NCI-H2081 (cell line): ENCODE measurements around the gene NPC1L1.

ENCODE experiments used
- DNase-seq, 2 experiments: peaks; one replicate each; lab custom pipeline; 2025; lab: John Stamatoyannopoulos, UW

NPC1L1 gene

DNA sequence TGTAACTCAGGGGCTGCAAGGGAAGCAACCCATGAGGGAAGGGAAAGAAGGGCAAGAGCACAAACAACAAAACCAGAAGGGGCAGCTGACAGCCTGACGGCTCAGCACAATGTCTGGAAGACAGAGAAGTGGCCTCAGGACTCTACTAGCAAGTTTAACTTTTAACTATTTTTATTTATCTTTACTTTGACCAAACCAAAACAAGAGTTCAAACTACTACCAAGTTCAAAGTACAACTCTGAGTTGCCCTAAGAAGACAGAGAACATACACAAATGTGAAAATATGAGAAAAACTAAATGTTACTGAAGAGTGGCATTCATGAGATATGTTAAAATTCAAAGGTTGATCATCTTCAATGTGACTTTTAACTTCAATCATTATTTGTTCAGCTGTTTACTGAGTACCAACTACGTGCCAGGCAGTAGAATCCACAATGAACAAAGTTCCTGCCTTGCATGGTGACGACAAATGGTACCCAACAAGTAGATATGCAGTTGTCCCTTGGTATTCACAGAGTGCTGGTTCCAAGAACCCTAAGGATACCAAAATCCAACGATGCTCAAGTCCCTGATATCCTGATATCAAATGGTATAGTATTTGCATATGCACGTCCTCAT lies 70.4 kb downstream of the NPC1L1 start:
- DNase-seq, result no peak

DNA sequence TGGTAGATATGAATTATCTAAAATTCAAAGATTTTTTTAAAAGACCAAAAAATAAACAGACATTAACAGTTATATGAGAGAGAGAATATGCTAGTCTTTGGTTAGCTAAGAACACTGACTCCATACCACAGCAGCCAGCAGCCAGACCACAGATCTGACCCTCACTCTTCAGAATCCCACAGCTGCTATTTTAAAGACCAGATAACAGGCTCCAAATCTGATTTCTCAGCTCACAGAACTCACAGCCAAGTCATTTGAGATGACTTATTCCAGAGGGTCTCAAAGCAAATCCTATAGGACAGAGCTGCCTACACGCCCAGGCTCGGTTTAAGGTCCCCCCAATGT lies 71.0 kb downstream of the NPC1L1 start:
- DNase-seq, result no peak

DNA sequence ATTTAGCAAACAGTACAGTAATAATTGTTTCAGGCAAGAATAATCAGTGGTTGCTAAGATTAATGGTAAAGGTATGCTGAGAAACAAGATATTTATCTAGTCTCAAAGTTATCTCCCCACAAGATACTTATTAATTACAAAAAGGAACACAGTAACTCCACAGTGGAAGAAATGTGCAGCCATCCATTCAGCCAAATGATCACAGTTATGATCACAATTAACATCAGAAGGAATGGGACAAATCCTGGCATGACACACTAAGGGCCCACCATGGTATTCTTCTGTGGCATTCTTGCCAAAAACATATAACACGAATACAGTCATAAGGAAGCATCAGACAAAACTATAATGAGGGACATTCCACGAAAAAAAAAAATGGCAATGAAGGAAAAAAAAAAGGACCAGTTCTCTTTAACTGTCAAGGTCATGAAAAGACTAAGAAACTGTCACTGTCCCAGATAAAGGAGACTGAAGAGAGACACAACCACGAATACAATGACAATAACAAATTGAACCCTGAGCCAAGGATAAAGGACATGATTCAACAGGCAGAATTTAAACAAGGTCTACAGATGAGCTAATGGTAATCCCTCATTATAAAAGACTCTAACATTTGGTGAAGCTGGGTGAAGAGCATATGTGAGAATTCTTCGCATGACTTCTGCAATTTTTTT lies 71.5 kb downstream of the NPC1L1 start:
- no peak for DNase-seq

DNA sequence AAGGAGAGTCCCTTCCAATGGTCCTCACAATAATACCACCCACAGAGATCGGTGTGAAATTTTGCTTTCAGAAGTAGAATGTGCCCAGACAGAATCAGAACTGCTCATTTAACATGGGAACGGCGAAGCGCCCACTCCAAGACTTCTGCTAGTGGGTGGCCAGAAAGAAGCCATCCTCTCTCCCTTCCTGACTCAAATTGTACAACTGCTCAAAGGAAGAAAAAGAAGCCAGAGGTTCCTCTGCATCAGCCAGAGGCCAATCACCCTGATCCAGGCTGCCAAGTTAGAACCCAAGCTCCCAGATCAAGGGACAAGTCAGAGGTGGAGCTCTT lies 73.9 kb downstream of the NPC1L1 start:
- DNase-seq, result no peak

DNA sequence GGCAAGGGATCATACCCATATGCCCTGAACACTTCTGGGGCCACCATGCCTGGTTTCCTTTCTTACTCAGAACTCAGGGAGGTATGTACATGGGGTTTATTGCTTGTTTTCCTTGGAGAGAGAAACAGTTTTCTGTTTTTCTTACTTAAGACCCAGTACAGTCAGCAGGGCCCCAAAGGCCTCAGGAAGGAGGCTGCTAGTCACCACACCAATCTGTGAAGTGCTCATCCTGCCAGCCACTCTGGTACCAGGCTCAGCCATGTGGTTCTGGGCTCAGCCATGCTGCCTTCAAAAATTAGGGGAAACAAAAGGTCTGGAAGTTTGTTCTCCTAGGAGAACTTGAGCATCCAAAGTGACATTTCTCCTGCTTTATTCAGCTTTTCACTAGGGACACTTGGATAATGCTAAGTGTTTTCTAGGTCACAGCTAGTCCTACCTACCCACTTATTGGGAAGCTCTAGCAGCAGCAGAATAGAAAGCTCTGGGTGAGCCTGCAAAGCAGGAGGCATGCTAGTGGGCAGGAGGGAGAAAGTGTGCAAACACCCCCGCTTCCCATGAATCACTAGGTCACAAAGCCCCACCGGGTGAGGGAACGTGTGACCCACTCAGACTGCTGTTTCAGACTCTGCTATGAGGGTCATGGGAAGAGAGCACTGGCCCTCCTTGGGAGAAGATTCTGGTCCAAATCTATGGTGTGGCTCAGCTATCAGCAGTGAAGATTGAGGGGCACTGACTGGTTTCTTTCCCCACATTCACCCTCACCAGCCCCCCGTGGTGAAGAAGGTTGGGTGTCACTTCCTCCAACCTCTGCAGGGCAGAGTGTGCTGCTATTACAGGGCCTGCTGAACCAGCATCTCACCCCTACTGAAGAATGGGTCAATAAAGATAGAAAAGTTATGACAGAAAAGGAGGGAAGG lies 74.6 kb downstream of the NPC1L1 start:
- no peak for DNase-seq

DNA sequence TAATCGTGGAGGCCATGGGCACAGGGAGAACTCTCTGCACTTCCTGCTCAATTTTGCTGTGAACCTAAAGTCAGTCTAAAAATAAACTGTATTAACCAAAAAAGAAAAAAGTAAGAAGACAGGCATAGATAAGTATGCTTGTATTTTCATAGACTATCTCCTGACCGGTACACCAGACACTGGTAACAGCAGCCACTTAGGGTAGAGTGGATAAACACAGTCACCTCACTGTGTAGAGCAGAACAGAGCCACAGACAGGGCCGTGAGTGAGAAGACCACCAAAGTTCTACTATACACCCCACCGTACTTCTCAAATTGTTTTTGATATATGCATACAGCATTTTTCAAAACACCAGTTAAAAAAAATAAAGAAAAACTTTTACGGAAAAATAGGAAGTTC lies 75.6 kb downstream of the NPC1L1 start:
- DNase-seq, result no peak

DNA sequence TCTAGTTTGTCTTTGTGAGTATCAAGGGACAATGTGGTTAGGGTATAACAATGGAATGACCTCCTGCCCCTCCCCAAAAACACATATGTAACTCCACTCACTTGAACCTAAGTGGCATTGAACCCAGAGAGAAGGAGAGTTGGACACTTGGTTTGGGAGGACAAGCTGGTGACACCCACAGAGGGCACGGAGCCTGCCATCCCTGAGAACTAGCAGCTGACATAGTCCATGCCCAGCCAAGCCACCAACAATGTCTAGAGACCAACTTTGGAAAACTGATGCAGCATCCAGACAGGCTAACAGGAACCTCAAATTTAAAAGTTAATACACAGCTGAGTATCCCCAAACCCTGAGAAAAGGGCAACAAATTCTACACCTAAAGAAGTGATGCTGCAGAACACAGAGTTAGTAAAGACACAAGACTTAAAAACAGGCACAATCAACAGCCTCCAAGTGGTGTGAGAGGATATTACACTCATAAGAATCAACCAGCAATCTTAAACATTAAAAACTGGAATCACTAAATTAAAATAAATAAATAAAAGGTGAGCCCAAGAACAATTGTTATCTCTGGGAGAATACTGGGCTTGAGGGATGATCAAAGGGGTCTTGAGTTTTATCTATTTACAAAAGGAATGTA lies 77.8 kb downstream of the NPC1L1 start:
- no peak for DNase-seq
